HepG2 (cell line): Measurements from ENCODE around the gene KCNMA1. TPM values are rescaled to one million over a fixed set of nuclear protein-coding genes. Genes with fewer than 3 reads are reported as not detected.

Source experiments
- ATAC-seq: fragments of 200-7000 bp; cut with Tn5 transposase; 3 replicates; pipeline ENCODE4 v1.9.1; 2020; ENCODE audit warnings: mild to moderate bottlenecking, moderate library complexity
- BruUV-seq: library from RNA; stranded (reverse); fragments of 400-500 nt; replicated peaks from 2 replicates; lab custom pipeline; 2021; lab: Mats Ljungman, UMichigan
- CTCF ChIA-PET: fragments of 300-600 bp; formaldehyde crosslinking; extraction: SDS; loops from one replicate; lab custom pipeline; 2021; ENCODE audit warnings: low total read pairs, inconsistent platforms, low intra/inter-chr PET ratio; lab: Yijun Ruan, JAX
- POLR2A ChIA-PET: fragments of 350-600 bp; sonication (Branson Sonifier 250); formaldehyde crosslinking; loops from one replicate; lab custom pipeline; 2020; ENCODE audit warnings: antibody characterized with exemption, inconsistent platforms; lab: Yijun Ruan, JAX
- DNase-seq: peaks from one replicate; pipeline ENCODE4 v3.0.0-alpha.2; 2015; ENCODE audit warnings: low spot score
- FAIRE-seq: peaks from 3 replicates; lab custom pipeline; 2011; peaks lifted over from hg19 to GRCh38; lab: Jason Lieb, UNC
- H2AFZ ChIP-seq: one replicate; pipeline ENCODE4 v1.6.1; 2011; ENCODE audit warnings: low read length, inconsistent platforms
- H3K27ac ChIP-seq: fragments of 300-600 bp; 3 replicates; pipeline ENCODE4 v1.8.0; 2011; ENCODE audit warnings: mixed run types, mild to moderate bottlenecking, mixed read lengths, low read length, inconsistent platforms; ENCODE audit not compliant: insufficient read depth; ENCODE audit errors: extremely low read length
- H3K27me3 ChIP-seq, 2 experiments: fragments of 200-600 bp in 1 of 2; 2 replicates in 1 of 2; 3 replicates in 1 of 2; pipeline versions ENCODE4 v1.6.0 to v1.8.0; 2011; ENCODE audit warnings: low read length in 2 of 2, mild to moderate bottlenecking in 2 of 2, moderate library complexity in 2 of 2, inconsistent platforms in 1 of 2; ENCODE audit not compliant: insufficient read depth in 2 of 2, control insufficient read depth in 1 of 2
- H3K36me3 ChIP-seq, 2 experiments: fragments of 200-600 bp in 1 of 2; replicated peaks in 1 of 2; 2 replicates in 1 of 2; 3 replicates in 1 of 2; pipeline versions ENCODE4 v1.5.1 to v1.8.0; 2011; ENCODE audit warnings: low read length in 2 of 2, inconsistent platforms in 1 of 2; ENCODE audit not compliant: insufficient read depth in 2 of 2, control insufficient read depth in 1 of 2
- H3K4me1 ChIP-seq: 2 replicates; pipeline ENCODE4 v1.5.1; 2012; ENCODE audit warnings: low read length, inconsistent platforms; ENCODE audit not compliant: insufficient read depth
- H3K4me2 ChIP-seq: 2 replicates; pipeline ENCODE4 v1.6.0; 2011; ENCODE audit warnings: low read depth, low read length, inconsistent platforms
- H3K4me3 ChIP-seq, 3 experiments: fragments of 200-600 bp in 1 of 3; sonication (generic), shearing (Covaris generic) in 1 of 3; replicated peaks in 1 of 3; 2 replicates each; pipeline ENCODE4 v1.5.1; 2011 to 2016; ENCODE audit warnings: low read length in 3 of 3, inconsistent platforms in 2 of 3, low read depth in 2 of 3, mild to moderate bottlenecking in 2 of 3, control low read depth in 1 of 3, mixed read lengths in 1 of 3; ENCODE audit not compliant: insufficient read depth in 1 of 3
- H3K79me2 ChIP-seq: one replicate; pipeline ENCODE4 v1.6.1; 2011; ENCODE audit warnings: low read length, inconsistent platforms; ENCODE audit not compliant: insufficient read depth
- H3K9ac ChIP-seq: 2 replicates; pipeline ENCODE4 v1.6.0; 2011; ENCODE audit warnings: mild to moderate bottlenecking, low read depth, low read length, inconsistent platforms; ENCODE audit not compliant: insufficient read depth
- H3K9me3 ChIP-seq: 2 replicates; pipeline ENCODE4 v1.5.1; 2012; ENCODE audit warnings: mild to moderate bottlenecking, low read length
- H4K20me1 ChIP-seq: 2 replicates; pipeline ENCODE4 v1.6.0; 2011; ENCODE audit warnings: inconsistent platforms, mild to moderate bottlenecking, low read length, moderate library complexity; ENCODE audit not compliant: insufficient read depth
- BORCS8-MEF2B ChIP-seq: sonication (generic); formaldehyde crosslinking; IDR thresholded peaks from 2 replicates; pipeline ENCODE4 v1.8.0; 2022; ENCODE audit warnings: mild to moderate bottlenecking, missing genetic modification reagents
- CEBPB ChIP-seq: IDR thresholded peaks from 2 replicates; pipeline ENCODE4 v1.6.1; 2011; ENCODE audit warnings: low read depth, low read length, improper control_type of control experiment, borderline replicate concordance
- CERS6 ChIP-seq: sonication (generic); formaldehyde crosslinking; IDR thresholded peaks from 2 replicates; pipeline ENCODE4 v1.5.0; 2020; ENCODE audit warnings: missing genetic modification reagents
- GATA4 ChIP-seq: sonication (generic); IDR thresholded peaks from 2 replicates; pipeline ENCODE4 v1.6.1; 2016; ENCODE audit warnings: antibody characterized with exemption, low read depth, borderline replicate concordance
- HNF4A ChIP-seq: sonication (generic); formaldehyde crosslinking; IDR thresholded peaks from 2 replicates; pipeline ENCODE4 v1.4.0; 2020; ENCODE audit warnings: missing genetic modification reagents
- IRX3 ChIP-seq: sonication (generic); formaldehyde crosslinking; IDR thresholded peaks from 2 replicates; pipeline ENCODE4 v1.8.1; 2023; ENCODE audit warnings: mild to moderate bottlenecking, low read depth, missing genetic modification reagents, borderline replicate concordance
- KLF11 ChIP-seq: IDR thresholded peaks from 2 replicates; pipeline ENCODE4 v1.6.1; 2016; ENCODE audit warnings: missing compliant biosample characterization
- RXRA ChIP-seq: sonication (generic); formaldehyde crosslinking; IDR thresholded peaks from 2 replicates; pipeline ENCODE4 v1.5.1; 2020; ENCODE audit warnings: missing genetic modification reagents
- SSRP1 ChIP-seq: IDR thresholded peaks from 2 replicates; pipeline ENCODE4 v1.6.1; 2016; ENCODE audit warnings: control low read depth
- TIGD3 ChIP-seq: sonication (generic); formaldehyde crosslinking; IDR thresholded peaks from 2 replicates; pipeline ENCODE4 v1.5.1; 2020; ENCODE audit warnings: mild to moderate bottlenecking, missing genetic modification reagents, borderline replicate concordance
- U2AF2 ChIP-seq: fragments of 200-400 bp; formaldehyde crosslinking; IDR thresholded peaks from 2 replicates; pipeline ENCODE4 v1.6.1; 2017; ENCODE audit warnings: low read depth, mild to moderate bottlenecking, low read length
- ZBTB26 ChIP-seq: IDR thresholded peaks from 2 replicates; pipeline ENCODE4 v1.6.1; 2016; ENCODE audit warnings: missing compliant biosample characterization, missing genetic modification reagents, borderline replicate concordance
- ZFP62 ChIP-seq: sonication (generic); formaldehyde crosslinking; IDR thresholded peaks from 2 replicates; pipeline ENCODE4 v1.4.0; 2020; ENCODE audit warnings: missing genetic modification reagents
- ZKSCAN1 ChIP-seq: fragments of 150-350 bp; IDR thresholded peaks from 2 replicates; pipeline ENCODE4 v1.6.1; 2014; ENCODE audit warnings: low read length
- ZNF136 ChIP-seq: sonication (generic); formaldehyde crosslinking; IDR thresholded peaks from 2 replicates; pipeline ENCODE4 v1.8.1; 2022; ENCODE audit warnings: low read depth, mild to moderate bottlenecking, moderate library complexity, missing genetic modification reagents
- ZNF20 ChIP-seq: sonication (generic); formaldehyde crosslinking; IDR thresholded peaks from 2 replicates; pipeline ENCODE4 v1.4.0; 2020; ENCODE audit warnings: mild to moderate bottlenecking, moderate library complexity, missing genetic modification reagents
- ZNF280B ChIP-seq: sonication (generic); formaldehyde crosslinking; IDR thresholded peaks from 2 replicates; pipeline ENCODE4 v1.5.0; 2020; ENCODE audit warnings: missing genetic modification reagents, mild to moderate bottlenecking, borderline replicate concordance
- ZNF496 ChIP-seq: sonication (generic); formaldehyde crosslinking; IDR thresholded peaks from 2 replicates; pipeline ENCODE4 v1.8.1; 2023; ENCODE audit warnings: mild to moderate bottlenecking, moderate library complexity, missing genetic modification reagents; ENCODE audit not compliant: insufficient replicate concordance
- WGBS: methylation state at CpG from one replicate; pipeline ENCODE4 v1.1.6; 2017; ENCODE audit warnings: low lambda C conversion rate; 5-methylcytosine and 5-hydroxymethylcytosine counted together
- in situ Hi-C: cut with HindIII; loops from 2 replicates; pipeline ENCODE4 v1.10.0; 2017; ENCODE audit warnings: low pct_unique_long_range_greater_than_20kb; ENCODE audit not compliant: extremely low pct_ligation_motif_present
- intact Hi-C: fragments of 100-400 bp; cut with micrococcal nuclease; formaldehyde crosslinking; loops from one replicate; pipeline ENCODE4 v1.10.0; 2022; ENCODE audit not compliant: unreplicated experiment
- polyA plus RNA-seq, 8 experiments: library from polyadenylated mRNA; depleted of rRNA in 3 of 8; stranded (reverse) in 7 of 8; unstranded in 1 of 8; fragments of >200 nt; fragmentation: Illumina TruSeq in 4 of 8; extraction: Trizol in 4 of 8; gene quantifications; 2 replicates each; pipeline versions ENCODE4 v1.2.1 to v1.2.3, GENCODE V29; 2011 to 2016; ENCODE audit warnings: low read depth in 4 of 8, missing spikeins in 1 of 8, mixed read lengths in 1 of 8; ENCODE audit not compliant: insufficient read depth in 1 of 8
- total RNA-seq, 5 experiments: library from RNA; depleted of rRNA; stranded (reverse); fragments of >200 nt; fragmentation: Illumina TruSeq; extraction: Trizol; gene quantifications; 2 replicates each; pipeline ENCODE4 v1.2.3, GENCODE V29; 2016; ENCODE audit warnings: low read depth in 1 of 5

The KCNMA1 gene
- total and polyA plus RNA-seq, 2 of the 13 experiments (the other 11 are each of a cell fraction or from before 2014, with no cell fraction given): 0.02 TPM; not detected in 1

- TF ChIP-seq ZNF280B (no peak), ZKSCAN1 (no peak), ZNF136 (CRISPR knock-in tag) (no peak)
Measured at GRCh38 chr10:77070346-77070745, 567.3 kb downstream of the KCNMA1 start (continued).

GRCh38 chr10:77068969-77069368 lies 568.6 kb downstream of the KCNMA1 start:
- POLR2A ChIA-PET: no interaction called here
- ATAC-seq (no peak), FAIRE-seq (no peak), DNase-seq (no peak)
- CTCF ChIA-PET: no interaction called here
- in situ Hi-C loops: no loop called here
- H3K9me3 ChIP-seq: no peaks in the 10 kb centered on the region
- no peaks in the 10 kb centered on the region for H3K79me2 ChIP-seq
- BruUV-seq: no TSS peak
- H3K4me1 ChIP-seq: no peaks in the 10 kb centered on the region
- H3K4me2 ChIP-seq: no peak overlapping the region
- TF ChIP-seq CEBPB (no peak), KLF11 (CRISPR knock-in tag) (no peak), IRX3 (CRISPR knock-in tag) (no peak), ZBTB26 (CRISPR knock-in tag) (no peak), RXRA (CRISPR knock-in tag) (no peak), BORCS8-MEF2B (CRISPR knock-in tag) (no peak), ZNF20 (CRISPR knock-in tag) (no peak), ZNF496 (CRISPR knock-in tag) (no peak), TIGD3 (no peak), ZFP62 (CRISPR knock-in tag) (no peak), CERS6 (no peak), SSRP1 (CRISPR knock-in tag) (no peak), HNF4A (no peak), GATA4 (no peak), U2AF2 (no peak)
- no peak overlapping the region for H3K9ac ChIP-seq
- no peaks in the 10 kb centered on the region for H4K20me1 ChIP-seq
- no peak overlapping the region for H3K27ac ChIP-seq
- intact Hi-C loops: no loop called here
- H3K27me3 ChIP-seq: peaks cover 0 to 21% of the 10 kb centered on the region in 2 experiments; a peak in 3 of 5 replicates
- H2AFZ ChIP-seq: no peak overlapping the region
- no peak overlapping the region for H3K4me3 ChIP-seq
- H3K36me3 ChIP-seq: no peaks in the 10 kb centered on the region
- WGBS: 8% methylated on average over 3 of the region's 3 CpGs
